NCI-H226 (cell line): ENCODE measurements around the gene DNAJB11.
"Not testable (repeated sequence)": the region's sequence is repeated elsewhere in the genome, so short reads cannot be mapped to it uniquely, and the experiment has no call there.

ENCODE experiments used
- DNase-seq: peaks from one replicate; pipeline ENCODE4 v3.0.0-alpha.2; 2015

Gene DNAJB11

DNA sequence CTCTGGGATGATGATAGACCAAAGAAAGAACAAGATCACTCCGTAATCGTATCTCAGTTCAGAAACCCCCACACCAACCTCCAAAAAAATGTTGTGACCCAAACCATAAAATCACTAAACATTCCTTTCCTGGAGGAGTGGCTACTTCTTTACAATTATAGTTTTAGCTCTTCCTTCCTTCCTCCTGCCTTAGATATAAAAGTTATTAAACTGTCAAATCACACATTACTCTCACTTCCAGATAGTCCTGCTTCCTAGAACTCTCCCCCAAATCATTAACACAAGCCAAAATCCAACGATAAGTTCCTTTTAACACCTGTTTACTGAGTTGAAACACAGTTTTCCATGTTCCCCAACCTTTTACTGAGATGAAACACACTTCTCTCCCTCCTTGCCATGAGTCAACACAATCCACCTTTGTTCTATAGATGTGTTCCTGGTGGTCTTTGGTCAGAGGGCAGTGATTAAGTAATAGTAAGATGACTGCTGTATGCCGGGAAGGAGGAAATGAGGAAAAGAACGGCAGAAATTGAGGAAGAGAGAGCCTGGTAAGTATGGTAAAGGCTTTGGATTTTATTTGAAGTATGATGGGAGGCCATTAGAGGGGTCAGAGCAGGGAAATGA is 18.0 kb upstream of the DNAJB11 start:
- no peak for DNase-seq

DNA sequence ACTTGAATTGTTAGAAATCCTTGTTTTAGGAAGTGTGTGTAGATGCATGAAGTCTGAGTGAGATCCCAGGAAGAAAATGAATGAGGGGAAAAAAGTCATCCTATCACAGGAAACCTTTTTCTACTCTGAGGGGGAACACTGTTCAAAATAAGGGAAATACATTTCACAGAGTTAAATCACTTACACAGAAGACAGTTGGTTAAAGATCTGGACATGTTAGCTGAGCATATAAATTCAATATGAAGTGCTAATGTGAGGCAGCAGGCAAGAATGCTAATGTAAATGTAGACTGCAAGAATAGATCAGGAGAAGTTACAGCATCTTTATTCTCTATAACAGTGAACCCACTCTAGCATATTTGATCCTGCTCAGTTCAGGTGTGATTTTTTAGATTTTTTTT is 5.9 kb upstream of the DNAJB11 start:
- no peak for DNase-seq

DNA sequence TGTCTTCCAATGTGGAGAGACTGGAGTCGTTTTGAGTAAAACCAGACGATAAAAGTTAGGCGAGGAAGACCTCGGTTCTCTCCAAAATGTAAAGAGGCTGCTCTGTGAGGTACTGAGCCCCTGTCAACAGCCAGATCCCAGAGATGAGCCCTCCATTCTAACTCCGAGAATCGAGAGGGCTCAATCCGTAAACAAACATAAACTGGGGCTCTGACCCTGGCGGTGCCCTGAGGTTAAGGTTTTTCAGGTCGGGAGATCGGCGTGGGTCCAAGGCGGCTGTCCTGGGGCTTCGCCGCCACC is 3.8 kb upstream of the DNAJB11 start:
- DNase-seq: no peak

- peak; percentile 75 for DNase-seq
Observed at GRCh38 chr3:186567072-186567921, 3.2 kb upstream of the DNAJB11 start, which contains the start of gene TBCCD1. Gene TBCCD1, minus strand, starts transcription at chr3:186567339. Its CDS starts 3,010 bp downstream, at chr3:186564329.

- not testable (repeated sequence) for DNase-seq
Observed at GRCh38 chr3:186569361-186569760, 1.2 kb upstream of the DNAJB11 start.

DNA sequence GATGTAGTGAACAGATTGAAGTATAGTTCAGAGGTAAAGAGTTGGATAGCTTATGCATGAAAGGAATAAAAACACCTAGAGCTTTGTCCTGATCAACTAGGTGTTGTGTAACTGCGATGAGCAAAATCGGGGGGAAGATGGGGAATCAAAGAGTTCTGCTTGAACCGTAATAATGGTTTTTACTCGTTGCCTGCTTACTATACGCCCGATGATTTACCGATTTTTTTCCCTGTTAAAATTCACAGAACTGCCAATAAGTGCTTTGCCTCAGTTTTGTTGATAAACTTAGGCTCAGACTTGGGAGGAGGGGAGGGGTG is 783 bp upstream of the DNAJB11 start:
- DNase-seq: no peak

DNA sequence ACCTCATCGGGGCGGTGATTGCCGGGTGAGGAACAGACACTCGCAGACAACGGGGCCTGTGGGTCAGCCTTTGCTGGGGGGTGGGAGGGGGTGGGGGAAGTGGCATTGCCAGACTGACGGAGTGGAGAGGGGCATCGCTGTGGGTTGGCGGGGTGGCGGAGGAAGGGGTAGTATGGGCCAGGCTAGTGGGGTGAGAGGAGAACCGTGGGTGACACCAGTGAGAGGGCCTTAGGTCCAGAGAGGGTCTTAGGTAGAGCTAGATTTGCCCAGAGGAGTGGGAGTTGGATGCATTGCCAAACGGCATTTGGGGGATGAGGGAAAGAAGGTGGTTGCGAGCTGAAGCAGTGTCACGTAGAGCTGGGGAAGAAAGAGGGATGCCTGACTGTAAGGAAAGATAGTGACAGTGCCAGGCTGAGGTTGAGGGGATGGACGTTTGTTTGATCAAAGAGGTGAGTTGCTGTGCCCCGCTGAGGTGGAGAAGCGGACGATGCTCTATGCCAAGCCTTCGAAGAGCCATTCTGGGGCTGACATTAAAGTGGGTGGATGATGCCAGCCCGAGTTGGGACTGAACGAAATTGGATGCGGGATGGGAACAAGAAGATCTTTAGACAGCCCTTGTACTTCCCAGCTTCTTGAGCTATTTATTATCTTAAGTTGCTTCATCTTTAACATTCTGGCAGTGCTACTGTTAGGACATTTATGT is 572 bp downstream of the DNAJB11 start:
- no peak for DNase-seq

DNA sequence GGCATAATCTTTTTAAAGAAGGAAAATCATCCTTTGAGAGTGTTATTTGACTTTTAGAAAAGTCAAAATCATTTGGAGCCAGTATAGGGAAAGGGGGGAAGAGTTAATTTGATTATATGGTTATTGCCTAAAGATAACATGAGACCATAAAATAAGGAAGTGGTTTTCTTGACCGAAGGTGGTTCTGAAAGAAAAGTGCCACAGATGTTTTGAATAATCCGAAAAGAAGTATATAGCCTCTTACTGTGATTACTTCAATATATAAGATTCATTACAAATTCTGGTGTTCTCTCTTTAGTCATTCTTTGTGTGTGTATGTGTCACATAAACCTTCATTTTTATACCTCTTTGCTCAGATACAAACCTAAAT is 1.1 kb downstream of the DNAJB11 start:
- no peak for DNase-seq

DNA sequence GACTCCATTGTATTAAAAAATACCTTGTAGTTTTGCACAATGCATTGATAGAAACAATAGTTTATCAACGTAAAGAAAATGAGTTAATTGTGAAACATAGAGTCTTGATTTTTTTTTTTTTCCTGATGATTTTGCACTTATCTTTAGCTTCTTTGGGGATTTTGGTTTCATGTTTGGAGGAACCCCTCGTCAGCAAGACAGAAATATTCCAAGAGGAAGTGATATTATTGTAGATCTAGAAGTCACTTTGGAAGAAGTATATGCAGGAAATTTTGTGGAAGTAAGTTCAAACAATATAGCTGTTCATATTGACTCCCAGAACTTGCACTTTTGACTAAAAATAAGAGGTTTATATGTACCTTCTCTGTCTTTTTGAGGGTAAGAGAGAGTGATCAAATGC is 7.0 kb downstream of the DNAJB11 start:
- no peak for DNase-seq

DNA sequence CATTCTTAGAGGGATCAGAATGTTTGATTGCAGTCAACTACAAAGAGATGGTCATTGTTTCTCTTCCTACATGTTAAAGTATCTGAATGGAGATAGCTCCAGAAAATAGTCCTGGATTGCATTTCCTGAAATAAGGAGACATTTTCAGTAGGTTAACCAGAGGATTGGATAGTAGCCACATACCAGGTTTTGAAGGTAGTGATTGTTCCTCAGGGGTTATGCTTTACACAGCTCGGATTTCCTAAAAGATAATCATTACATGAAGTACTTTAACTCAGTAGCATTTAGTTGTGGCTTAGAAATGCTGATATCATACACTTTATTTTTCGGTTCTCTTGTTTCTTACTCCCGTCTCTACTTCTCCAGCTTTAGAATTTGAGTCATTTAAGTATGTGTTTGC is 10.3 kb downstream of the DNAJB11 start:
- DNase-seq: no peak

GRCh38 chr3:186582541-186582940 is 12.0 kb downstream of the DNAJB11 start:
- no peak for DNase-seq

DNA sequence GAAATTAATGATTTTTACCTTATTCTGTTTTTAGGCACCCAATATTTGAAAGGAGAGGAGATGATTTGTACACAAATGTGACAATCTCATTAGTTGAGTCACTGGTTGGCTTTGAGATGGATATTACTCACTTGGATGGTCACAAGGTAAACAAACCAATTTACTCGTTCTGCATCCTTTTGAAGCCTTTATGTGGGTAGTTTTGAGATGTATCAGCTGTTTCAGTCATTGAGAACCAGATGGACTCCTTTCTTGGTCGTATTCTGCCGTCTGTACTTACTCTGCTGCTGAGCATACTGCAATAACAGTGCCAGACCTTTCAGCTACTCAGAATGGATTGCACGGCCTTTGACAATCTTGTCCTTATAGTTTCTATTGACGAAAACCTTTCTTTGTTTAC is 13.3 kb downstream of the DNAJB11 start:
- no peak for DNase-seq

DNA sequence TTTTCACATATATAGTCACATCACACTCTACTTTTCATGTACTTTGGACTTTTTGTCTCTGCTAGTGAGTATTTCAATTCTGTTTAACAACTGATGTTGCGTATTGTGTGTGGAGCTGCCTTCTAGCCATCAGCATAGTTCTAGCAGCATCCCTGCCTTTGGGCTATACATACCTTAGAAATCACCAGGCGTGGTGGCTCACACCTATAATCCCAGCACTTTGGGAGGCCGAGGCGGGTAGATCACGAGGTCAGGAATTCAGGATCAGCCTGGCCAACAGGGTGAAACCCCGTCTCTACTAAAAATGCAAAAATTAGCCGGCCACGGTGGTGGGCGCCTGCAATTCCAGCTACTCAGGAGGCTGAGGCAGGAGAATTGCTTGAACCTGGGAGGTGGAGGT is 15.7 kb downstream of the DNAJB11 start:
- not testable (repeated sequence) for DNase-seq

DNA sequence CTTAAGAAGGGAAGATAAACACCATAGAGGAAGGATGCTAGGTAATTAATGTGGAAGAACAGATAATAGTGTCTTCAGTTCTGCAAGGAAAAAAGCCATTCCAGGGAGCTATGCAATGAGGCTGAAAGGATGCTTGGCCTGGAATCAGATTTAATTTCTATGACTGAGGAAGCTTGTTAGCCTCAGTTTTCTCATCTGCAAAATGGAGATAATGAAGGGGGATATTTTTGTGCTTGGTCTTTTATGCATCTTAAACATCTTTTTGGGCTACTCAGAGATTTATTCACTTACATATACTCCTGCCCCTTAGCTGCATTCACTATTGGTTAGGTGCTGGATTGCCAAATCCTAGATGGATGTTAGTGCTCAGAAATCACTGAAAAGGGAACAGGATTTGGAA is 16.7 kb downstream of the DNAJB11 start:
- no peak for DNase-seq

DNA sequence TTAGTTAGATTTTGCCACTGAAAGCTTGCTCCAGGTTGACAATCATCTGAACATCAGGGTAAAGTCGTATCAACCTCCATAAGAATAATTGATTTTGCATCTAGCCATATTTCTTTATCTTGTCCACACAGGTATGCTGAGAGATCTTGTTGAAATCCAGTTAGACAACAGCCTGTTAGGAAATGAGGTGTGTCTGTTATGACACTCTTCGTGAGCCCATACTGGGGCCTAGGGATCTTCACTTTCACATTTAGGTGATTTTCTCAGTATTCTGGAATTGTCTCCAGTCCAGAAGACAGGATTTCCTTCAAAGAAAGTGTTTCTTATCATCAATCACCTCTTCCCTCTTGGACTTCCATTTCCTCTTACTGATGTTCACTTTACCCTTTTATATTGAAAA is 18.1 kb downstream of the DNAJB11 start:
- DNase-seq: peak; percentile 45

DNA sequence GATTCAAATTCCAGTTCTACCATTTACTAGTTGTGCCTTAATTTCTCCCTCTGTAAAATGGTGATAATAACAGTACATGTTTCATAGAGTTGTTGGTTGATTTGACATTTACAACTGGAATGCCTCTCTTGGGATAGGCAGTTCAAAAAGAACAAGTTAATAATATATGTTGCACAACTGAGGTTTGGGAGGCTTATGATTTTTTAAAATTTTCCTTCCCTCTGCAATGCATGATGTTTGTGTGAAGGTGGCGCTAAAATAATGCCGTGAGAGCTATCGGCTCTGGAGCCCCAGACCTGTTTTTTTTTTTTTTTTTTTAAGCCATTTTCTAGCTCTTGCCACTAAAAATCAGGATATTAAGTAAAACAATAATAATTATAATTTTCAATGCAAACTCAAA is 18.6 kb downstream of the DNAJB11 start:
- DNase-seq: peak; percentile 25

- DNase-seq: peak; percentile 90
Observed at GRCh38 chr3:186589856-186590579, 19.5 kb downstream of the DNAJB11 start.

DNA sequence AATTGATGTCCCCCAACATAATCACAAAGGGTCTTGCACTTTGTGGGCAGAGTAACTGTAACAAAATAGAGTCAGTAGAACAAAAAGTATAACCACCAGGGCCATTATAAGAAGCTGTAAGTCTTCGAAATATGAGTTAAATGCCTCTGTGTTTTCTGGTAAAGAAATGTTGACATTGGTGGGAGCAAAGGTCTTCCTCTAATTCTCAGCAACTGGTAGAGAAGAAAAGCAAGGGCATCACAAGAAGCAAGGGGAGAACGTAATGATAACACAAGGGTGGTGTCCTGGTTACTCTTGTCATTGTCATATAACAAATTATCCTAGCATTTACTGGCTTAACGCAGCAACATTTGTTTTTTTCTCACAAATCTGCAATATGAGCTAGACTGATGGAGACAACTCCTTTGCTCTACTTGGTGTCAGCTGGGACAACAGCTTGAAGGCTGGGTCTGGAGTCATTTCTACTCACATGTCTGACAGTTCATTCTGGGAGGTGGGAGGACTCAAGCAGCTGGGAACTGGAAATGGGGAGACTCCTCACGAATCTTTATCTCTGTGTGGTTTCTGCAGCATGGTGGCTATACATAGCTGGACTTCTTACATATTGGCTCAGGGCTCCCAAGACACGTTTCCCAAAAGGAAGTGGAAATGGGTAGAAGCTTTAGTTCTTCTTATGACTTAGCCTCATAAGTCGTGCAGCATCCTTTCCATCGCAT is 20.2 kb downstream of the DNAJB11 start:
- peak; percentile 76 for DNase-seq

- no peak for DNase-seq
Observed at GRCh38 chr3:186592682-186593081, 22.2 kb downstream of the DNAJB11 start.

- no peak for DNase-seq
Observed at GRCh38 chr3:186593862-186594261, 23.3 kb downstream of the DNAJB11 start.

DNA sequence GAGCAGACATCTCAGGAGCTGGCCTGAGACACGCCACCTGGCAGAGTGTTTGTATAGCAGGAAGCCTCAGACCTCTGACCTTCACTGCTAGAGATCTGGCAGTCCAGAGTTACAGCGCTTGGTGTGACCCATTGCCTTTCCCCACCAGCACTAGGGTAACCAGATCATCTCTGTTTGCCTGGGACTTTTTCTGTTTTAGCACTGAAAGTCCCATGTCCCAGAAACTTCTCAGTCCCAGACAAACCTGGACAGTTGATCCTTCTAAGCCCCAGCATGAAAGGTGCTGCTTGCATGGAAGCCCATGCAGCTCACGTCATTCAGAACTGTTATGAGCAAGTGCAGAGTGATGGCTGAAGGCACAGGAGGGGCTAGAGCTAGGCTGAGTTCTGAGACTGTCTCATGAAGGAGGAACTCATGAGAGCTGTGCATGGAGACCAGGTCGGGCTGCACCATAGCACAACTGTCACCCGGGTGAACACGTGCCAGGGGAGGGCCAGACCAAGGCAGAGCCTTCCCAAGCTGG is 24.1 kb downstream of the DNAJB11 start:
- no peak for DNase-seq

DNA sequence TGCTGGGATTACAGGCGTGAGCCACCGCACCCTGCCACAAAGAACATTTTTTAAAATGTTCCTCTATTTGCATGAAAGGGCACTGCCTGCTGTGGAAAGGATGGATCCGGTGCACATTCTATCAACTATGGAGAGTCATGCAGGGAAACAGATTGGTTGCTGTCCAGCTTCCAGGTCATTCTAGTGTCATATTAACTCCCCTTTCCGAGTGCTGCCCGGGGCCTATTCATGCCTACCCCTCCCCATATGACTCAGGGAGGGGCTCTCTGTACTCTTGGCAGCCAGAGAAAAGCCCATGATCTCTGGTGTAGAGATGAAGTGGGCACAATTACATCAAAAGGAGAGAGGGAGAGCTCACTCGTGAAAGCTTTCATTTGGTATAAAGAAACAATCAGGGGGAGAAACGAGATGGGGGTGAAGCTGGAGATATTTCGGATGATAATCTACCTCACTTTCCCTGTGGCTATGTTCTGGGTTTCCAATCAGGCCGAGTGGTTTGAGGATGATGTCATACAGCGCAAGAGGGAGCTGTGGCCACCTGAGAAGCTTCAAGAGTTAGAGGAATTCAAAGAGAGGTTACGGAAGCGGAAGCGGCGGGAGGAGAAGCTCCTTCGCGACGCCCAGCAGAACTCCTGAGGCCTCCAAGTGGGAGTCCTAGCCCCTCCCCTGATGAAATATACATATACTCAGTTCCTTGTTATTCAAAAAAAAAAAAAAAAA is 26.2 kb downstream of the DNAJB11 start:
- DNase-seq: peak; percentile 80
